K562 (cell line): ENCODE results near the gene XRCC5. TPM values are rescaled to one million over a fixed set of nuclear protein-coding genes. Genes with fewer than 3 reads are reported as not detected.

Source experiments
- CCAR2 ChIP-seq: fragments of 200-400 bp; formaldehyde crosslinking; IDR thresholded peaks from 2 replicates; pipeline ENCODE4 v1.6.1; 2017; ENCODE audit warnings: mild to moderate bottlenecking, low read depth, low read length
- PTTG1 ChIP-seq: fragments of 450-650 bp; IDR thresholded peaks from 2 replicates; pipeline ENCODE4 v1.6.1; 2016; ENCODE audit warnings: low read depth, mild to moderate bottlenecking, missing genetic modification characterization, missing compliant biosample characterization
- TAL1 ChIP-seq: fragments of 450-650 bp; IDR thresholded peaks from 2 replicates; pipeline ENCODE4 v1.6.1; 2016; ENCODE audit warnings: mild to moderate bottlenecking
- TSC22D4 ChIP-seq: fragments of 450-650 bp; IDR thresholded peaks from 2 replicates; pipeline ENCODE4 v1.6.1; 2016; ENCODE audit warnings: missing genetic modification characterization, missing biosample characterization, control low read depth
- polyA plus RNA-seq, 8 experiments: library from polyadenylated mRNA; depleted of rRNA in 4 of 8; stranded (reverse) in 5 of 8; unstranded in 3 of 8; fragments of >200 nt; fragmentation: Nextera tagmentation in 2 of 8; fragmentation: Illumina TruSeq in 1 of 8; extraction: Ambion mirVana in 2 of 8; extraction: Trizol in 1 of 8; gene quantifications; 2 replicates each; pipeline versions ENCODE4 v1.2.1 to v1.2.3, GENCODE V29; 2011 to 2014; ENCODE audit warnings: inconsistent platforms in 1 of 8, missing spikeins in 1 of 8
- total RNA-seq, 7 experiments: library from RNA; depleted of rRNA in 6 of 7; stranded (reverse); fragments of >200 nt in 6 of 7; fragmentation: Illumina TruSeq in 2 of 7; extraction: Trizol in 2 of 7; gene quantifications; 2 replicates each; pipeline versions ENCODE4 v1.2.1 to v1.2.3, GENCODE V29; 2011 to 2021; ENCODE audit warnings: low replicate concordance in 1 of 7
- TF ChIP-seq, protein P1 (sequence below), 2 experiments: fragments of 450-650 bp in 1 of 2; sonication (generic) in 1 of 2; formaldehyde crosslinking in 1 of 2; IDR thresholded peaks; 2 replicates each; pipeline versions ENCODE4 v1.7.1 to v1.9.0; 2016 to 2022; ENCODE audit warnings: inconsistent platforms in 1 of 2, mild to moderate bottlenecking in 1 of 2, missing genetic modification reagents in 1 of 2
- TF ChIP-seq, protein P2 (sequence below): fragments of 250-450 bp; sonication (Bioruptor Pico); IDR thresholded peaks from 2 replicates; pipeline ENCODE4 v1.4.0; 2020; ENCODE audit warnings: mild to moderate bottlenecking, moderate library complexity
- TF ChIP-seq, protein P3 (sequence below): fragments of 150-350 bp; conservative IDR thresholded peaks from 2 replicates; pipeline ENCODE4 v1.6.1; 2014; ENCODE audit warnings: low read length
- TF ChIP-seq, protein P4 (sequence below): sonication (generic); IDR thresholded peaks from 2 replicates; pipeline ENCODE4 v1.6.1; 2016

The XRCC5 gene
- total and polyA plus RNA-seq, 9 of the 15 experiments (the other 6 are each of a cell fraction or from before 2014, with no cell fraction given), result 168 to 551 (median 297) TPM

DNA sequence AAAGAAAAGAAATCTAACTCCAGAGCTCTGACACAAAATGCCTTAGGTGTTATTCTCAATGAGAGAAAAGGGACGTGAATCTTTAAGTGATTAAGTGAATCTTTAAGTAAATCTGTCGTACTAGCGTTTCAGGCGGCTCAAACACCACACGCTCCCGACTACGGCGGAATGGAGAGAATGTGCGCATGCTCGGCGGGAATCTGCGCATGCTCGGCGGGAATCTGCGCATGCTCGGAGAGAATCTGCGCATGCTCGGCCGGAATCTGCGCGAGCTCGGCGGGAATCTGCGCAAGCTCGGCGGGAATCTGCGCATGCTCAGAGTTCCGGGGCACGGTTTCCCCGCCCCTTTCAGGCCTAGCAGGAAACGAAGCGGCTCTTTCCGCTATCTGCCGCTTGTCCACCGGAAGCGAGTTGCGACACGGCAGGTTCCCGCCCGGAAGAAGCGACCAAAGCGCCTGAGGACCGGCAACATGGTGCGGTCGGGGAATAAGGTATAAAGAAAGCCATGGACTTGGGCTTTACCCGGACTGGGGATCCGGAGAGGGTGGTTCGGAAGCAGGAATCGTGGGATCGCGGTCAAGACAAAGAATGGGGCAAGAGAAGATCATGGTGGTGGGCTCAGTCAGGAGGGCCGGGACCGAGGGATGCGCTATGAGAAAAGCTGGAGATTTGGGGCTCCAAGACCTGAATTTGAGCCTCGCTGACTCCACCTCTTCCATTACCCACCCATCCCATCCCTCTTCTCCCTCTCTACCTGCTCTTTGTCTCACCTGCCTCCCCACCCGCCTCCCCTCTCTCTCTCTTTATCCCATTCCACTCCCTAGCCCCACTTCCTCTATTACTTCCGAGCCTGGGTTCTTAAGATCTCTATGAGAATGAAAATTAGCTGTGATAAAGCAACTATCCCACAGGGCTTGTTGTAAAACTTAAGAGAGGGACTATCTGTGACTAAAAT is at the start of gene XRCC5 (continued):
- TF ChIP-seq, protein P1, sequence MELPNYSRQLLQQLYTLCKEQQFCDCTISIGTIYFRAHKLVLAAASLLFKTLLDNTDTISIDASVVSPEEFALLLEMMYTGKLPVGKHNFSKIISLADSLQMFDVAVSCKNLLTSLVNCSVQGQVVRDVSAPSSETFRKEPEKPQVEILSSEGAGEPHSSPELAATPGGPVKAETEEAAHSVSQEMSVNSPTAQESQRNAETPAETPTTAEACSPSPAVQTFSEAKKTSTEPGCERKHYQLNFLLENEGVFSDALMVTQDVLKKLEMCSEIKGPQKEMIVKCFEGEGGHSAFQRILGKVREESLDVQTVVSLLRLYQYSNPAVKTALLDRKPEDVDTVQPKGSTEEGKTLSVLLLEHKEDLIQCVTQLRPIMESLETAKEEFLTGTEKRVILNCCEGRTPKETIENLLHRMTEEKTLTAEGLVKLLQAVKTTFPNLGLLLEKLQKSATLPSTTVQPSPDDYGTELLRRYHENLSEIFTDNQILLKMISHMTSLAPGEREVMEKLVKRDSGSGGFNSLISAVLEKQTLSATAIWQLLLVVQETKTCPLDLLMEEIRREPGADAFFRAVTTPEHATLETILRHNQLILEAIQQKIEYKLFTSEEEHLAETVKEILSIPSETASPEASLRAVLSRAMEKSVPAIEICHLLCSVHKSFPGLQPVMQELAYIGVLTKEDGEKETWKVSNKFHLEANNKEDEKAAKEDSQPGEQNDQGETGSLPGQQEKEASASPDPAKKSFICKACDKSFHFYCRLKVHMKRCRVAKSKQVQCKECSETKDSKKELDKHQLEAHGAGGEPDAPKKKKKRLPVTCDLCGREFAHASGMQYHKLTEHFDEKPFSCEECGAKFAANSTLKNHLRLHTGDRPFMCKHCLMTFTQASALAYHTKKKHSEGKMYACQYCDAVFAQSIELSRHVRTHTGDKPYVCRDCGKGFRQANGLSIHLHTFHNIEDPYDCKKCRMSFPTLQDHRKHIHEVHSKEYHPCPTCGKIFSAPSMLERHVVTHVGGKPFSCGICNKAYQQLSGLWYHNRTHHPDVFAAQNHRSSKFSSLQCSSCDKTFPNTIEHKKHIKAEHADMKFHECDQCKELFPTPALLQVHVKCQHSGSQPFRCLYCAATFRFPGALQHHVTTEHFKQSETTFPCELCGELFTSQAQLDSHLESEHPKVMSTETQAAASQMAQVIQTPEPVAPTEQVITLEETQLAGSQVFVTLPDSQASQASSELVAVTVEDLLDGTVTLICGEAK (IDR thresholded peaks at IDR 0.05), result peak; percentile 92
- TF ChIP-seq, protein P1 (CRISPR knock-in tag; IDR thresholded peaks at IDR 0.05), result no peak
- TF ChIP-seq CCAR2 (no peak), PTTG1 (tag) (no peak), TSC22D4 (tag) (no peak), TAL1 (no peak)
- TF ChIP-seq, protein P2, sequence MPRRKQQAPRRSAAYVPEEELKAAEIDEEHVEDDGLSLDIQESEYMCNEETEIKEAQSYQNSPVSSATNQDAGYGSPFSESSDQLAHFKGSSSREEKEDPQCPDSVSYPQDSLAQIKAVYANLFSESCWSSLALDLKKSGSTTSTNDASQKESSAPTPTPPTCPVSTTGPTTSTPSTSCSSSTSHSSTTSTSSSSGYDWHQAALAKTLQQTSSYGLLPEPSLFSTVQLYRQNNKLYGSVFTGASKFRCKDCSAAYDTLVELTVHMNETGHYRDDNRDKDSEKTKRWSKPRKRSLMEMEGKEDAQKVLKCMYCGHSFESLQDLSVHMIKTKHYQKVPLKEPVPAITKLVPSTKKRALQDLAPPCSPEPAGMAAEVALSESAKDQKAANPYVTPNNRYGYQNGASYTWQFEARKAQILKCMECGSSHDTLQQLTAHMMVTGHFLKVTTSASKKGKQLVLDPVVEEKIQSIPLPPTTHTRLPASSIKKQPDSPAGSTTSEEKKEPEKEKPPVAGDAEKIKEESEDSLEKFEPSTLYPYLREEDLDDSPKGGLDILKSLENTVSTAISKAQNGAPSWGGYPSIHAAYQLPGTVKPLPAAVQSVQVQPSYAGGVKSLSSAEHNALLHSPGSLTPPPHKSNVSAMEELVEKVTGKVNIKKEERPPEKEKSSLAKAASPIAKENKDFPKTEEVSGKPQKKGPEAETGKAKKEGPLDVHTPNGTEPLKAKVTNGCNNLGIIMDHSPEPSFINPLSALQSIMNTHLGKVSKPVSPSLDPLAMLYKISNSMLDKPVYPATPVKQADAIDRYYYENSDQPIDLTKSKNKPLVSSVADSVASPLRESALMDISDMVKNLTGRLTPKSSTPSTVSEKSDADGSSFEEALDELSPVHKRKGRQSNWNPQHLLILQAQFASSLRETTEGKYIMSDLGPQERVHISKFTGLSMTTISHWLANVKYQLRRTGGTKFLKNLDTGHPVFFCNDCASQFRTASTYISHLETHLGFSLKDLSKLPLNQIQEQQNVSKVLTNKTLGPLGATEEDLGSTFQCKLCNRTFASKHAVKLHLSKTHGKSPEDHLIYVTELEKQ, result no peak
- TF ChIP-seq, protein P3, sequence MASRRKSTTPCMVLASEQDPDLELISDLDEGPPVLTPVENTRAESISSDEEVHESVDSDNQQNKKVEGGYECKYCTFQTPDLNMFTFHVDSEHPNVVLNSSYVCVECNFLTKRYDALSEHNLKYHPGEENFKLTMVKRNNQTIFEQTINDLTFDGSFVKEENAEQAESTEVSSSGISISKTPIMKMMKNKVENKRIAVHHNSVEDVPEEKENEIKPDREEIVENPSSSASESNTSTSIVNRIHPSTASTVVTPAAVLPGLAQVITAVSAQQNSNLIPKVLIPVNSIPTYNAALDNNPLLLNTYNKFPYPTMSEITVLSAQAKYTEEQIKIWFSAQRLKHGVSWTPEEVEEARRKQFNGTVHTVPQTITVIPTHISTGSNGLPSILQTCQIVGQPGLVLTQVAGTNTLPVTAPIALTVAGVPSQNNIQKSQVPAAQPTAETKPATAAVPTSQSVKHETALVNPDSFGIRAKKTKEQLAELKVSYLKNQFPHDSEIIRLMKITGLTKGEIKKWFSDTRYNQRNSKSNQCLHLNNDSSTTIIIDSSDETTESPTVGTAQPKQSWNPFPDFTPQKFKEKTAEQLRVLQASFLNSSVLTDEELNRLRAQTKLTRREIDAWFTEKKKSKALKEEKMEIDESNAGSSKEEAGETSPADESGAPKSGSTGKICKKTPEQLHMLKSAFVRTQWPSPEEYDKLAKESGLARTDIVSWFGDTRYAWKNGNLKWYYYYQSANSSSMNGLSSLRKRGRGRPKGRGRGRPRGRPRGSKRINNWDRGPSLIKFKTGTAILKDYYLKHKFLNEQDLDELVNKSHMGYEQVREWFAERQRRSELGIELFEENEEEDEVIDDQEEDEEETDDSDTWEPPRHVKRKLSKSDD, result no peak
- TF ChIP-seq, protein P4, sequence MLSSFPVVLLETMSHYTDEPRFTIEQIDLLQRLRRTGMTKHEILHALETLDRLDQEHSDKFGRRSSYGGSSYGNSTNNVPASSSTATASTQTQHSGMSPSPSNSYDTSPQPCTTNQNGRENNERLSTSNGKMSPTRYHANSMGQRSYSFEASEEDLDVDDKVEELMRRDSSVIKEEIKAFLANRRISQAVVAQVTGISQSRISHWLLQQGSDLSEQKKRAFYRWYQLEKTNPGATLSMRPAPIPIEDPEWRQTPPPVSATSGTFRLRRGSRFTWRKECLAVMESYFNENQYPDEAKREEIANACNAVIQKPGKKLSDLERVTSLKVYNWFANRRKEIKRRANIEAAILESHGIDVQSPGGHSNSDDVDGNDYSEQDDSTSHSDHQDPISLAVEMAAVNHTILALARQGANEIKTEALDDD, result no peak
